Measurements from ENCODE around the gene INTS7. TPM values are rescaled to one million over a fixed set of nuclear protein-coding genes. Genes with fewer than 3 reads are reported as not detected.

Gene INTS7
- polyA plus RNA-seq, 3 donors: 6.1 to 10.7 (median 7.6) TPM

DNA sequence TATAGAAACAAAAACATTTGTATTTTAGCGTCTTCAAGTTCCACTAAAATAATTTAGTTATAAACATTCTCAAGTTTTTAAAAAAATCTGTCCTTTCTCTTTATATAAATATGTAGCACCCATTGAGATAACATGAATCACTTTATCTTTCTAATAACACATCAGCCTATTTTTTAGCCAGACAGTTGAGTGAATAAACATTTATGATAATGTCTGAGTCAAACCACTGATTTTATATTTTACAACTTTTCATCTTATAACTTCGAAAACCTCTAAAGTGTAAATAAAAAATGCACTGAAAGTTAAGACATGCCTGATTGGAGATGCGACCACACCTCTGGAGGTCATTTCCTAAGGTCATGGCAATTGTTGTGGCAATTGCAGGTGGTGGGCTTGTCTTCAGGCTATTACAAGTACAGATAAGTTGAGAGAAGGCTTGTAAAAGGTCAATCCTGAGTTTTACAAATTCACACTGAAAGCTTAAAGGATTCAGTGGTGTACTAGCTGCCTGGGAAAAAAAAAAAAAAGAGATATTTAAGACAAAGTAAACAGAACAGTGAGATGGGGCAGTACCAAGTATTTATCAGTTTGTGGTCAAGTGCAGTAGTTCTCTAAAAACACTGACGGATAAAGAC lies 67.0 kb downstream of the INTS7 start:
- no peaks in the 10 kb centered on the region for H3K27me3 Mint-ChIP-seq (ENCODE audit: low read depth in 3 of 3)
- H3K4me1 Mint-ChIP-seq: peaks cover 11% of the 10 kb centered on the region

DNA sequence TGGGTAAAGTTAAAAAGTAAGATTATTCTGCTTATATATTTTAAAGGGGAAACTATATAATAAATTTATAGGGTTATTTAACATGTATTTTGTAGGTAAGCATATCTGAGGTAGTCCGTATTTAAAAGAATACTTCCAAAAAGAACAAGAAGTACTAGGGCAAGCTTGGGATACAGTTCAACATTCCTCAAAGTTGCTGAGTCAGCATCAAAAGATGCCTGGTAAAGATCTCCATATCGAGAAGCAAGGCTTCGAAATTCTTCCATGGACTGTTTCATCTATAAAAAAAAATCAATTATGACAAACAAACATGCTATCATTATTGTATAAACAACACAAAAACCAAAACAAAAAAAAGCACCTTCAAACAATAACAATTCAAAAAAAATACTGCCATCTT lies 67.7 kb downstream of the INTS7 start:
- Histone ChIP-seq H3K4me2 (replicated peaks; ENCODE audit: extremely low read depth, low read length, poor library complexity, severe bottlenecking) (no peak overlapping the region), H3K27me3 (ENCODE audit: control insufficient read depth in 2 of 2, insufficient read depth in 2 of 2, low read length in 2 of 2) (no peaks in the 10 kb centered on the region), H3K4me3 (replicated peaks in 1 of 3; ENCODE audit: low read depth in 2 of 3, low read length in 3 of 3) (no peak overlapping the region), H3K4me1 (ENCODE audit: control insufficient read depth in 1 of 2, insufficient read depth in 2 of 2, low read length in 2 of 2) (peaks cover 0 to 3% of the 10 kb centered on the region in 2 donors), H3K36me3 (replicated peaks in 1 of 2; ENCODE audit: control insufficient read depth in 1 of 2, insufficient read depth in 2 of 2, low read length in 2 of 2) (peaks cover 11 to 42% of the 10 kb centered on the region in 2 donors), H3K79me2 (ENCODE audit: insufficient read depth, low read length) (no peaks in the 10 kb centered on the region), H3K9me3 (replicated peaks in 1 of 2; ENCODE audit: control insufficient read depth in 1 of 2, insufficient read depth in 1 of 2, low read length in 2 of 2) (no peaks in the 10 kb centered on the region), H4K20me1 (ENCODE audit: insufficient read depth, low read length) (no peaks in the 10 kb centered on the region), H3K9ac (ENCODE audit: insufficient read depth, low read length, poor library complexity, severe bottlenecking) (no peak overlapping the region), H3K27ac (ENCODE audit: low read depth in 1 of 2, low read length in 2 of 2) (no peak overlapping the region), H2AFZ (ENCODE audit: insufficient read depth, low read depth, low read length, poor library complexity, severe bottlenecking) (no peak overlapping the region)
- H3K27me3 Mint-ChIP-seq (ENCODE audit: low read depth in 3 of 3): no peaks in the 10 kb centered on the region
- H3K4me1 Mint-ChIP-seq: peaks cover 11% of the 10 kb centered on the region
- no peaks in the 10 kb centered on the region for H3K9me3 Mint-ChIP-seq
- H3K4me3 Mint-ChIP-seq: no peak overlapping the region
- H3K27ac Mint-ChIP-seq: no peak overlapping the region
- TF ChIP-seq, protein P1, sequence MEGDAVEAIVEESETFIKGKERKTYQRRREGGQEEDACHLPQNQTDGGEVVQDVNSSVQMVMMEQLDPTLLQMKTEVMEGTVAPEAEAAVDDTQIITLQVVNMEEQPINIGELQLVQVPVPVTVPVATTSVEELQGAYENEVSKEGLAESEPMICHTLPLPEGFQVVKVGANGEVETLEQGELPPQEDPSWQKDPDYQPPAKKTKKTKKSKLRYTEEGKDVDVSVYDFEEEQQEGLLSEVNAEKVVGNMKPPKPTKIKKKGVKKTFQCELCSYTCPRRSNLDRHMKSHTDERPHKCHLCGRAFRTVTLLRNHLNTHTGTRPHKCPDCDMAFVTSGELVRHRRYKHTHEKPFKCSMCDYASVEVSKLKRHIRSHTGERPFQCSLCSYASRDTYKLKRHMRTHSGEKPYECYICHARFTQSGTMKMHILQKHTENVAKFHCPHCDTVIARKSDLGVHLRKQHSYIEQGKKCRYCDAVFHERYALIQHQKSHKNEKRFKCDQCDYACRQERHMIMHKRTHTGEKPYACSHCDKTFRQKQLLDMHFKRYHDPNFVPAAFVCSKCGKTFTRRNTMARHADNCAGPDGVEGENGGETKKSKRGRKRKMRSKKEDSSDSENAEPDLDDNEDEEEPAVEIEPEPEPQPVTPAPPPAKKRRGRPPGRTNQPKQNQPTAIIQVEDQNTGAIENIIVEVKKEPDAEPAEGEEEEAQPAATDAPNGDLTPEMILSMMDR (IDR thresholded peaks at IDR 0.05): no peak
- no peak for DNase-seq
- intact Hi-C loops (cut with micrococcal nuclease): no loop called here
- 100% methylated on average over 1 of the region's 3 CpGs for WGBS (ENCODE audit: insufficient coverage)
- H3K36me3 Mint-ChIP-seq: peaks cover 24 to 47% of the 10 kb centered on the region in 2 donors

More for the DNA sequence above, 67.0 kb downstream of the INTS7 start:
- Mint-ChIP-seq H3K4me3 (no peak overlapping the region), H3K9me3 (no peaks in the 10 kb centered on the region), H3K27ac (no peak overlapping the region), H3K36me3 (peaks cover 20 to 46% of the 10 kb centered on the region in 2 donors)
- Histone ChIP-seq H2AFZ (ENCODE audit: insufficient read depth, low read depth, low read length, poor library complexity, severe bottlenecking) (no peak overlapping the region), H3K9ac (ENCODE audit: insufficient read depth, low read length, poor library complexity, severe bottlenecking) (no peak overlapping the region), H3K27ac (ENCODE audit: low read depth in 1 of 2, low read length in 2 of 2) (no peak overlapping the region), H3K4me3 (replicated peaks in 1 of 3; ENCODE audit: low read depth in 2 of 3, low read length in 3 of 3) (no peak overlapping the region), H3K4me2 (replicated peaks; ENCODE audit: extremely low read depth, low read length, poor library complexity, severe bottlenecking) (no peak overlapping the region), H3K27me3 (ENCODE audit: control insufficient read depth in 2 of 2, insufficient read depth in 2 of 2, low read length in 2 of 2) (no peaks in the 10 kb centered on the region), H3K4me1 (ENCODE audit: control insufficient read depth in 1 of 2, insufficient read depth in 2 of 2, low read length in 2 of 2) (peaks cover 0 to 3% of the 10 kb centered on the region in 2 donors), H3K36me3 (replicated peaks in 1 of 2; ENCODE audit: control insufficient read depth in 1 of 2, insufficient read depth in 2 of 2, low read length in 2 of 2) (peaks cover 11 to 47% of the 10 kb centered on the region in 2 donors), H3K79me2 (ENCODE audit: insufficient read depth, low read length) (no peaks in the 10 kb centered on the region), H3K9me3 (replicated peaks in 1 of 2; ENCODE audit: control insufficient read depth in 1 of 2, insufficient read depth in 1 of 2, low read length in 2 of 2) (no peaks in the 10 kb centered on the region), H4K20me1 (ENCODE audit: insufficient read depth, low read length) (no peaks in the 10 kb centered on the region)
- 100% methylated on average over 1 of the region's 4 CpGs for WGBS (ENCODE audit: insufficient coverage)
- TF ChIP-seq, protein P1 (IDR thresholded peaks at IDR 0.05): no peak
- intact Hi-C loops (cut with micrococcal nuclease): no loop called here
- DNase-seq: no peak

Measured in CD14-positive monocyte (primary cell).